A673 (cell line): Measurements from ENCODE around the gene GOLGA8B. TPM values are rescaled to one million over a fixed set of nuclear protein-coding genes. Genes with fewer than 3 reads are reported as not detected.
"Not testable (repeated sequence)": the region's sequence is repeated elsewhere in the genome, so short reads cannot be mapped to it uniquely, and the experiment has no call there.

ENCODE experiments used
- Bru-seq: library from RNA; stranded (reverse); fragments of 400-500 nt; gene quantifications from one replicate; lab custom pipeline; 2021; lab: Mats Ljungman, UMichigan
- BruChase-seq, 2 experiments: library from RNA; stranded (reverse); fragments of 400-500 nt; gene quantifications; one replicate each; lab custom pipeline; 2021; lab: Mats Ljungman, UMichigan
- BruUV-seq: library from RNA; stranded (reverse); fragments of 400-500 nt; replicated peaks from 2 replicates; lab custom pipeline; 2021; lab: Mats Ljungman, UMichigan
- CTCF ChIA-PET: fragments of 300-600 bp; sonication (Branson Sonifier 250); formaldehyde crosslinking; loops from one replicate; lab custom pipeline; 2022; ENCODE audit warnings: antibody characterized with exemption; lab: Charles Lee
- POLR2A ChIA-PET: fragments of 300-600 bp; sonication (Branson Sonifier 250); formaldehyde crosslinking; loops from one replicate; lab custom pipeline; 2022; ENCODE audit warnings: antibody characterized with exemption; ENCODE audit not compliant: low non-redundant PET; lab: Charles Lee
- DNase-seq: peaks from one replicate; pipeline ENCODE4 v3.0.0-alpha.2; 2015; ENCODE audit warnings: low spot score
- H3K27ac ChIP-seq: fragments of 200-600 bp; sonication (generic); 2 replicates; pipeline ENCODE4 v1.5.1; 2016; ENCODE audit warnings: mixed run types, low read depth, mild to moderate bottlenecking, mixed read lengths, antibody characterized with exemption, low read length; ENCODE audit not compliant: poor library complexity, severe bottlenecking
- H3K27me3 ChIP-seq: fragments of 200-600 bp; sonication (generic); replicated peaks from 2 replicates; pipeline ENCODE4 v1.6.1; 2017; ENCODE audit warnings: mixed run types, low read depth, mild to moderate bottlenecking, mixed read lengths, antibody characterized with exemption, low read length; ENCODE audit not compliant: insufficient read depth, poor library complexity
- H3K36me3 ChIP-seq: fragments of 200-600 bp; sonication (generic); 2 replicates; pipeline ENCODE4 v1.6.1; 2016; ENCODE audit warnings: mixed run types, mild to moderate bottlenecking, mixed read lengths, antibody characterized with exemption, low read length; ENCODE audit not compliant: insufficient read depth, poor library complexity, severe bottlenecking
- H3K4me1 ChIP-seq: fragments of 200-600 bp; sonication (generic); 2 replicates; pipeline ENCODE4 v1.6.1; 2017; ENCODE audit warnings: mixed run types, mild to moderate bottlenecking, mixed read lengths, antibody characterized with exemption, low read length; ENCODE audit not compliant: insufficient read depth, poor library complexity, severe bottlenecking
- H3K4me3 ChIP-seq: fragments of 200-600 bp; sonication (generic); 2 replicates; pipeline ENCODE4 v1.5.1; 2016; ENCODE audit warnings: low read depth, mixed run types, mild to moderate bottlenecking, mixed read lengths, low read length; ENCODE audit not compliant: poor library complexity, severe bottlenecking
- H3K9me3 ChIP-seq: fragments of 200-600 bp; sonication (generic); 2 replicates; pipeline ENCODE4 v1.6.1; 2016; ENCODE audit warnings: mixed run types, low read depth, mild to moderate bottlenecking, mixed read lengths, antibody characterized with exemption, low read length; ENCODE audit not compliant: poor library complexity, severe bottlenecking
- EZH2 ChIP-seq: fragments of 200-600 bp; sonication (generic); IDR thresholded peaks from 2 replicates; pipeline ENCODE4 v1.6.1; 2017; ENCODE audit warnings: borderline replicate concordance, low read depth, mild to moderate bottlenecking, mixed read lengths, antibody characterized with exemption, low read length; ENCODE audit not compliant: poor library complexity, severe bottlenecking
- intact Hi-C: fragments of 100-400 bp; cut with micrococcal nuclease; formaldehyde crosslinking; loops from one replicate; pipeline ENCODE4 v1.10.0; 2022; ENCODE audit not compliant: unreplicated experiment
- long read RNA-seq: library from polyadenylated mRNA; stranded (forward); transcript quantifications from one replicate; pipeline ENCODE4 v2.0.0, GENCODE V29; 2022
- total RNA-seq: library from RNA; stranded (reverse); gene quantifications from 2 replicates; pipeline ENCODE4 v1.2.3, GENCODE V29; 2021
- TF ChIP-seq, protein P1 (sequence below): fragments of 300-800, 200-600 bp; sonication (generic); conservative IDR thresholded peaks from 2 replicates; pipeline ENCODE4 v1.5.1; 2017; ENCODE audit warnings: low read depth, mild to moderate bottlenecking, antibody characterized with exemption, low read length, moderate library complexity, mixed read lengths

The GOLGA8B gene, protein sequence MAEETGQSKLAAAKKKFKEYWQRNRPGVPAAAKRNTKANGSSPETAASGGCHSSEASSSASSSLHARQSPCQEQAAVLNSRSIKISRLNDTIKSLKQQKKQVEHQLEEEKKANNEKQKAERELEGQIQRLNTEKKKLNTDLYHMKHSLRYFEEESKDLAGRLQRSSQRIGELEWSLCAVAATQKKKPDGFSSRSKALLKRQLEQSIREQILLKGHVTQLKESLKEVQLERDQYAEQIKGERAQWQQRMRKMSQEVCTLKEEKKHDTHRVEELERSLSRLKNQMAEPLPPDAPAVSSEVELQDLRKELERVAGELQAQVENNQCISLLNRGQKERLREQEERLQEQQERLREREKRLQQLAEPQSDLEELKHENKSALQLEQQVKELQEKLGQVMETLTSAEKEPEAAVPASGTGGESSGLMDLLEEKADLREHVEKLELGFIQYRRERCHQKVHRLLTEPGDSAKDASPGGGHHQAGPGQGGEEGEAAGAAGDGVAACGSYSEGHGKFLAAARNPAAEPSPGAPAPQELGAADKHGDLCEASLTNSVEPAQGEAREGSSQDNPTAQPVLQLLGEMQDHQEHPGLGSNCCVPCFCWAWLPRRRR
- 36.0 and 47.5 TPM in 2 replicates for total RNA-seq
- percentile 50 among the genes with signal in this experiment for Bru-seq, nascent RNA
- percentile 64 among the genes with signal in this experiment for BruChase-seq, experiment 1, labeled RNA remaining after a 2-hour chase
- BruChase-seq, experiment 2, labeled RNA remaining after a 6-hour chase = percentile 79 among the genes with signal in this experiment
- long read RNA-seq, full-length matches to known transcripts = 1 of 12 reads
- long read RNA-seq, partial matches to known transcripts = 5 of 12 reads
- long read RNA-seq, other reads (novel, unspliced or antisense) = 6 of 12 reads

DNA sequence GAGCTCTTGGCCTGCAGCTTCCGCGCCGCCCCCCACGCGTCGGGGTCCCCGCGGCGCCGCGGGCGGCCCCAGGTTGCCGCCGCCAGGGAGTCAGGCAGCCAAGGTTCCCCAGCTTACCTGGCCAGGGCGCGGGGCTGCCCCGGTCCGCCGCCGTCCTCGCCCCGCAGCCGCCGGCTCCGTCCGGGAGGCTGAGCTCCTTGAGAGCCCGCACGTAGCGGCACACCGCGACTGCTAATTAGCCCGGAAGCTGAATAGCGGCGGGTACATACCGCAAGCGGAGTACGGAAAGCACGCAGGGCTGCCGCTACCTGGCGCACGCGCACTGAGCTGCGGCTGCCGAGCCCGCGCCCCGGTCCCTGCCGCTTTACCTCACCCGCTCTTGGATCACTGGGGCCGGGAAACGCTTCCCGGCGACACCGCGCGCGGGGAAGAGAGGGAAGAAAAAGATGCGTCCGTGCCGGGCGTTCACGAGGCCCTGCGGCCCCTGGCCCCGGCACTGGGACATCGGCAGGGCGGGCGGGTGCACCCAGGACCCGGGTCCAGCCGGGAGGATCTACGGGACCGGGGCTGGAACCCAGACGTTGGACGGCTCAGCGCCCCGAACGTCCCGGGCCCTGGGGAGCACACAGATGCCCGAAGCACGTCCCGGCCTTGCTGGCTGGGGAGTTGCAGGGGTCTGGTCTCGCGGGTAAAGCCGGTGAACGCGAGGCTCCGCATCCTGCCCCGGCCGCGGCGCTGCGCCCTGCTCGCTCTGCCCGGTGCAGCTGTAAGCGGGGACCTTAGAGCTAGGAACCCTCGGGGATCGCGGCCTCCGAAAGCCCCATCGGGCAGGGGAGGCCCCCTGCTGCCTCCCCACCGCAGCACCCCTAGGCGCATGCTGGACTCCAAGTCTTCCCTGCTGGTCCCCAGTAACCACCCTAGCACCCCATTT, at the start of gene GOLGA8B:
Gene GOLGA8B, minus strand, starts transcription at position 253 of the 931 bp plus-strand sequence. CDS start 47,739 bp downstream, outside the sequence.
- DNase-seq = peak; percentile 68
- H3K27ac ChIP-seq = peak within 1 kb of the TSS; percentile 59
- H3K27me3 ChIP-seq = no peaks in the 10 kb centered on the region
- peaks cover 5% of the 10 kb centered on the region for H3K4me1 ChIP-seq
- H3K36me3 ChIP-seq = no peaks in the 10 kb centered on the region
- H3K4me3 ChIP-seq = peak within 1 kb of the TSS; percentile 92
- BruUV-seq = no TSS peak
- H3K9me3 ChIP-seq = no peaks in the 10 kb centered on the region
- TF ChIP-seq, protein P1, sequence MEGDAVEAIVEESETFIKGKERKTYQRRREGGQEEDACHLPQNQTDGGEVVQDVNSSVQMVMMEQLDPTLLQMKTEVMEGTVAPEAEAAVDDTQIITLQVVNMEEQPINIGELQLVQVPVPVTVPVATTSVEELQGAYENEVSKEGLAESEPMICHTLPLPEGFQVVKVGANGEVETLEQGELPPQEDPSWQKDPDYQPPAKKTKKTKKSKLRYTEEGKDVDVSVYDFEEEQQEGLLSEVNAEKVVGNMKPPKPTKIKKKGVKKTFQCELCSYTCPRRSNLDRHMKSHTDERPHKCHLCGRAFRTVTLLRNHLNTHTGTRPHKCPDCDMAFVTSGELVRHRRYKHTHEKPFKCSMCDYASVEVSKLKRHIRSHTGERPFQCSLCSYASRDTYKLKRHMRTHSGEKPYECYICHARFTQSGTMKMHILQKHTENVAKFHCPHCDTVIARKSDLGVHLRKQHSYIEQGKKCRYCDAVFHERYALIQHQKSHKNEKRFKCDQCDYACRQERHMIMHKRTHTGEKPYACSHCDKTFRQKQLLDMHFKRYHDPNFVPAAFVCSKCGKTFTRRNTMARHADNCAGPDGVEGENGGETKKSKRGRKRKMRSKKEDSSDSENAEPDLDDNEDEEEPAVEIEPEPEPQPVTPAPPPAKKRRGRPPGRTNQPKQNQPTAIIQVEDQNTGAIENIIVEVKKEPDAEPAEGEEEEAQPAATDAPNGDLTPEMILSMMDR = no peak
- no peak for TF ChIP-seq EZH2
- intact Hi-C loops = no loop called here
- ChIA-PET CTCF (no interaction called here), POLR2A (no interaction called here)

DNA sequence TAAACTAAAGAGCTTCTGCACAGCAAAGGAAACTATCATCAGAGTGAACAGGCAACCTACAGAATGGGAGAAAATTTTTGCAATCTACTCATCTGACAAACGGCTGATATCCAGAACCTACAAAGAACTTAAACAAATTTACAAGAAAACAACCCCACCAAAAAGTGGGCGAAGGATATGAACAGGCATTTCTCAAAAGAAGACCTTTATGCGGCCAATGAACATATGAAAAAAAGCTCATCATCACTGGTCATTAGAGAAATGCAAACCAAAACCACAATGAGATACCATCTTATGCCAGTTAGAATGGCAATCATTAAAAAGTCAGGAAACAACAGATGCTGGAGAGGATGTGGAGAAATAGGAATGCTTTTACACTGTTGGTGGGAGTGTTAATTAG, 49.7 kb upstream of the GOLGA8B start:
- H3K4me3 ChIP-seq, H3K9me3 ChIP-seq, intact Hi-C loops, H3K36me3 ChIP-seq, H3K27ac ChIP-seq, POLR2A ChIA-PET, CTCF ChIA-PET, H3K4me1 ChIP-seq, BruUV-seq, DNase-seq, H3K27me3 ChIP-seq: not testable (repeated sequence)

DNA sequence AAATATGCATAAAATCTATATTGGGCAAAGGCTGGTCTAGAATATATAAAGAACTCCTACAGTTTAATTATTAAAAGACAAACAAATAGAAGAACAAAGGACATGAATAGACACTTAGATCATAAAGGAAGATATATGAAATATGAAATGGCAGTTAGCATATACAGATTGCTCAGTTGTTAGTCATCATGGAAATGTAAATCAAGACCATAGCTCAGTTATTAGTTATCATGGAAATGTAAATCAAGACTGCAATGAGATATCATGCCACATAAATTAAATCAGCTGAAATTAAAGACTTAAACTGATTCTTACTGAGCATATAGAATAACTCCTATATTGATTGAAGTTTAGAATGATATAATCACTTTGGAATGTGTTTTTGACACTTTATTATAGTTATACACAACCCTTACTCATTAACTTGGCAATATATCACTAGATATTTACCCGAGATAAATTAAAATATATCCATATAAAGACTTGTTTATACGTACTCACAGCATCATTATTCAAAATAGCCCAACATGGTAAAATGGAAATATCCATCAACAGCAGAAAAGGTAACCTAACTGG, 45.2 kb upstream of the GOLGA8B start:
- H3K4me3 ChIP-seq = no peak overlapping the region
- no peak for TF ChIP-seq EZH2
- TF ChIP-seq, protein P1 = no peak
- no peaks in the 10 kb centered on the region for H3K9me3 ChIP-seq
- H3K4me1 ChIP-seq = no peaks in the 10 kb centered on the region
- H3K27me3 ChIP-seq = no peaks in the 10 kb centered on the region
- no peaks in the 10 kb centered on the region for H3K36me3 ChIP-seq
- intact Hi-C loops = no loop called here
- POLR2A ChIA-PET = no interaction called here
- CTCF ChIA-PET = no interaction called here
- H3K27ac ChIP-seq = no peak overlapping the region
- no TSS peak for BruUV-seq
- DNase-seq = no peak
